Coronary artery (tissue), 2 donors: ENCODE measurements around the gene ZNF827.
A peak's percentile ranks its signal among the peaks of the same experiment; 100 is the strongest.

Source experiments
- DNase-seq: peaks from one replicate; pipeline ENCODE4 v3.0.0-alpha.2; 2017; ENCODE audit warnings: low spot score
- H3K27ac ChIP-seq, 2 donors: fragments of 200-600 bp; sonication (generic); one replicate each; pipeline ENCODE4 v1.5.1; 2016 to 2019
- H3K4me3 ChIP-seq: fragments of 200-600 bp; sonication (generic); 2 replicates; pipeline ENCODE4 v1.5.1; 2016; ENCODE audit warnings: mild to moderate bottlenecking, moderate library complexity
- CTCF ChIP-seq: fragments of 200-600 bp; sonication (generic); IDR thresholded peaks from one replicate; pipeline ENCODE4 v1.5.1; 2019; ENCODE audit warnings: antibody characterized with exemption

ZNF827 gene

GRCh38 chr4:145881989-145882388, 56.6 kb downstream of the ZNF827 start:
- no peak for DNase-seq
- Histone ChIP-seq H3K4me3 (no peak overlapping the region), H3K27ac (peak overlapping the region in 1 of 2 donors; percentile 34)
- no peak for TF ChIP-seq CTCF

GRCh38 chr4:145881576-145881975, 57.0 kb downstream of the ZNF827 start:
- Histone ChIP-seq H3K4me3 (no peak overlapping the region), H3K27ac (peak overlapping the region in 1 of 2 donors; percentile 34)
- no peak for DNase-seq
- no peak for TF ChIP-seq CTCF

GRCh38 chr4:145880355-145880960, 58.2 kb downstream of the ZNF827 start:
- Histone ChIP-seq H3K4me3 (no peak overlapping the region), H3K27ac (peak overlapping the region; percentile 48 to 77)
- no peak for TF ChIP-seq CTCF
- DNase-seq, result no peak

GRCh38 chr4:145879598-145879997, 59.0 kb downstream of the ZNF827 start:
- TF ChIP-seq CTCF, result no peak
- Histone ChIP-seq H3K4me3 (peak overlapping the region; percentile 5), H3K27ac (peak overlapping the region; percentile 48 to 77)
- DNase-seq, result no peak

- DNase-seq, result no peak
- peak overlapping the region; percentile 48 to 77 for H3K27ac ChIP-seq
- no peak for TF ChIP-seq CTCF
- H3K4me3 ChIP-seq, result peak overlapping the region; percentile 5
Measured at GRCh38 chr4:145878501-145879435, 59.9 kb downstream of the ZNF827 start.

- TF ChIP-seq CTCF, result no peak
- Histone ChIP-seq H3K4me3 (no peak overlapping the region), H3K27ac (no peak overlapping the region)
- DNase-seq, result no peak
Measured at GRCh38 chr4:145876531-145877180, 62.0 kb downstream of the ZNF827 start.
